HEK293 (cell line): ENCODE results near the gene HSD17B8.

Source experiments
- ZNF518A ChIP-seq: fragments of 450-650 bp; formaldehyde crosslinking; conservative IDR thresholded peaks from 2 replicates; pipeline ENCODE4 v1.5.1; 2016; ENCODE audit warnings: low read depth, missing biosample characterization, missing genetic modification characterization

Gene HSD17B8

GRCh38 chr6:33254591-33254990, 50.1 kb downstream of the HSD17B8 start (continued):
- no peak for TF ChIP-seq ZNF518A (tag by site-specific recombination)
